T-cell (primary cell): Measurements from ENCODE around the gene ARPP21. TPM values are rescaled to one million over a fixed set of nuclear protein-coding genes. Genes with fewer than 3 reads are reported as not detected.

Experiments used
- ATAC-seq, 4 experiments: fragments of 200-7000 bp in 3 of 4; fragments of 150-1000 bp in 1 of 4; cut with Tn5 transposase; replicated peaks in 1 of 4; 1 replicate in 3 of 4; 2 replicates in 1 of 4; pipeline ENCODE4 v1.10.0; 2021; ENCODE audit warnings: moderate library complexity in 3 of 4, mild to moderate bottlenecking in 2 of 4, moderate number of reproducible peaks in 1 of 4
- CTCF ChIA-PET, 2 donors: fragments of 300-600 bp; sonication (Branson Sonifier 250); formaldehyde crosslinking; loops; one replicate each; lab custom pipeline; 2022; ENCODE audit warnings: antibody characterized with exemption in 2 of 2; lab: Charles Lee
- POLR2A ChIA-PET, 2 donors: fragments of 300-600 bp; sonication (Branson Sonifier 250); formaldehyde crosslinking; loops; one replicate each; lab custom pipeline; 2022; ENCODE audit warnings: antibody characterized with exemption in 2 of 2; lab: Charles Lee
- DNase-seq, 35 experiments: peaks; one replicate each; pipeline versions ENCODE4 v3.0.0 to v3.0.0-alpha.2; 2013 to 2023
- H3K27ac ChIP-seq: one replicate; pipeline ENCODE4 v1.5.1; 2013; ENCODE audit warnings: low read length
- H3K27me3 ChIP-seq, 2 experiments: replicated peaks in 1 of 2; 1 replicate in 1 of 2; 2 replicates in 1 of 2; pipeline versions ENCODE4 v1.6.1 to v1.7.0; 2013; ENCODE audit warnings: low read length in 1 of 2, mixed read lengths in 1 of 2; ENCODE audit not compliant: control insufficient read depth in 2 of 2, insufficient read depth in 2 of 2; ENCODE audit errors: extremely low read depth in 1 of 2
- H3K36me3 ChIP-seq, 2 donors: 1 replicate in 1 of 2; 2 replicates in 1 of 2; pipeline versions ENCODE4 v1.6.1 to v1.7.0; 2013; ENCODE audit warnings: low read length in 1 of 2; ENCODE audit not compliant: control insufficient read depth in 2 of 2, insufficient read depth in 1 of 2; ENCODE audit errors: extremely low read depth in 1 of 2
- H3K4me1 ChIP-seq, 2 experiments: 1 replicate in 1 of 2; 2 replicates in 1 of 2; pipeline versions ENCODE4 v1.6.1 to v1.7.0; 2013; ENCODE audit warnings: low read length in 2 of 2, mixed read lengths in 1 of 2; ENCODE audit not compliant: insufficient read depth in 2 of 2, control insufficient read depth in 1 of 2; ENCODE audit errors: extremely low read depth in 1 of 2
- H3K4me3 ChIP-seq, 2 donors: 1 replicate in 1 of 2; 2 replicates in 1 of 2; pipeline versions ENCODE4 v1.5.1 to v1.7.0; 2013; ENCODE audit warnings: mild to moderate bottlenecking in 2 of 2, low read length in 1 of 2, moderate library complexity in 1 of 2; ENCODE audit not compliant: control insufficient read depth in 1 of 2; ENCODE audit errors: extremely low read depth in 1 of 2
- H3K9me3 ChIP-seq: 2 replicates; pipeline ENCODE4 v1.7.0; 2013
- H3K27ac Mint-ChIP-seq, 2 donors: one replicate each; pipeline ENCODE4 v1.8.0; 2020 to 2021; ENCODE audit warnings: mild to moderate bottlenecking in 2 of 2, mixed read lengths in 2 of 2
- H3K27me3 Mint-ChIP-seq, 2 donors: one replicate each; pipeline ENCODE4 v1.8.0; 2021 to 2022; ENCODE audit warnings: mixed read lengths in 2 of 2
- H3K36me3 Mint-ChIP-seq: one replicate; pipeline ENCODE4 v1.8.0; 2021; ENCODE audit warnings: mixed read lengths
- H3K4me1 Mint-ChIP-seq, 3 donors: one replicate each; pipeline ENCODE4 v1.8.0; 2020 to 2022; ENCODE audit warnings: mixed read lengths in 3 of 3, mild to moderate bottlenecking in 1 of 3
- H3K4me3 Mint-ChIP-seq, 3 donors: one replicate each; pipeline ENCODE4 v1.8.0; 2020 to 2022; ENCODE audit warnings: mild to moderate bottlenecking in 3 of 3, mixed read lengths in 3 of 3, moderate library complexity in 3 of 3
- H3K9me3 Mint-ChIP-seq, 3 donors: one replicate each; pipeline ENCODE4 v1.8.0; 2020 to 2022; ENCODE audit warnings: mixed read lengths in 3 of 3
- WGBS: methylation state at CpG from one replicate; pipeline ENCODE4 v1.1.5; 2013; ENCODE audit warnings: missing lambda C conversion rate; ENCODE audit not compliant: insufficient coverage; 5-methylcytosine and 5-hydroxymethylcytosine counted together
- total RNA-seq, 35 experiments: library from RNA in 6 of 35; stranded (reverse) in 6 of 35; fragments of 120-200 nt in 1 of 35; gene quantifications; one replicate each; pipeline versions ENCODE4 v1.2.1 to v1.2.4 and lab custom pipeline; 2013 to 2026

The ARPP21 gene
- total RNA-seq, 5 donors from 2014 or later (not counting 1 experiment from before 2014, with no cell fraction given), result not detected

GRCh38 chr3:35772381-35773015, 133.2 kb downstream of the ARPP21 start:
- H3K4me3 ChIP-seq, result no peak overlapping the region

GRCh38 chr3:35773417-35773816, 134.1 kb downstream of the ARPP21 start:
- Histone ChIP-seq H3K27ac (no peak overlapping the region), H3K27me3 (no peaks in the 10 kb centered on the region), H3K4me3 (no peak overlapping the region), H3K9me3 (no peaks in the 10 kb centered on the region), H3K36me3 (no peaks in the 10 kb centered on the region), H3K4me1 (no peaks in the 10 kb centered on the region)
- WGBS, result no CpG with 5 or more reads among the region's 1 CpG
- no peak overlapping the region for H3K4me3 Mint-ChIP-seq
- DNase-seq (no peak), ATAC-seq (no peak)
- no peaks in the 10 kb centered on the region for H3K4me1 Mint-ChIP-seq
- POLR2A ChIA-PET, result no interaction called here
- H3K9me3 Mint-ChIP-seq, result no peaks in the 10 kb centered on the region
- CTCF ChIA-PET, result no interaction called here
- no peaks in the 10 kb centered on the region for H3K36me3 Mint-ChIP-seq
- H3K27ac Mint-ChIP-seq, result no peak overlapping the region
- no peaks in the 10 kb centered on the region for H3K27me3 Mint-ChIP-seq

More at GRCh38 chr3:35772381-35773015, 133.2 kb downstream of the ARPP21 start:
- no CpG with 5 or more reads among the region's 2 CpGs for WGBS
- ATAC-seq, result no peak
- Mint-ChIP-seq H3K4me3 (no peak overlapping the region), H3K27ac (no peak overlapping the region), H3K36me3 (no peaks in the 10 kb centered on the region), H3K9me3 (no peaks in the 10 kb centered on the region), H3K27me3 (no peaks in the 10 kb centered on the region), H3K4me1 (no peaks in the 10 kb centered on the region)
- no peak for DNase-seq
- POLR2A ChIA-PET, result no interaction called here
- H3K36me3 ChIP-seq, result no peaks in the 10 kb centered on the region
- CTCF ChIA-PET, result no interaction called here
- H3K27ac ChIP-seq, result no peak overlapping the region
- no peaks in the 10 kb centered on the region for H3K4me1 ChIP-seq
- H3K9me3 ChIP-seq, result no peaks in the 10 kb centered on the region
- H3K27me3 ChIP-seq, result no peaks in the 10 kb centered on the region

GRCh38 chr3:35776346-35776745, 137.0 kb downstream of the ARPP21 start:
- Histone ChIP-seq H3K27me3 (no peaks in the 10 kb centered on the region), H3K36me3 (no peaks in the 10 kb centered on the region), H3K4me3 (no peak overlapping the region), H3K4me1 (no peaks in the 10 kb centered on the region), H3K27ac (no peak overlapping the region), H3K9me3 (no peaks in the 10 kb centered on the region)
- Mint-ChIP-seq H3K9me3 (no peaks in the 10 kb centered on the region), H3K27me3 (no peaks in the 10 kb centered on the region), H3K4me1 (no peaks in the 10 kb centered on the region), H3K4me3 (no peak overlapping the region), H3K27ac (no peak overlapping the region), H3K36me3 (no peaks in the 10 kb centered on the region)
- ATAC-seq (no peak), DNase-seq (no peak)
- ChIA-PET CTCF (no interaction called here), POLR2A (no interaction called here)
- 37% methylated on average over 2 of the region's 2 CpGs for WGBS

- Mint-ChIP-seq H3K36me3 (no peaks in the 10 kb centered on the region), H3K9me3 (no peaks in the 10 kb centered on the region), H3K27ac (no peak overlapping the region), H3K27me3 (no peaks in the 10 kb centered on the region), H3K4me1 (no peaks in the 10 kb centered on the region), H3K4me3 (no peak overlapping the region)
- Histone ChIP-seq H3K4me1 (no peaks in the 10 kb centered on the region), H3K9me3 (no peaks in the 10 kb centered on the region), H3K4me3 (no peak overlapping the region), H3K27me3 (no peaks in the 10 kb centered on the region), H3K27ac (no peak overlapping the region), H3K36me3 (no peaks in the 10 kb centered on the region)
- DNase-seq (no peak), ATAC-seq (no peak)
- no CpG with 5 or more reads among the region's 2 CpGs for WGBS
- CTCF ChIA-PET, result interaction anchor here in 1 of 2 donors (0.6 kb wide), 1 partner anchor 804 kb away, joined by 3 read pairs; no protein-coding TSS in a partner anchor
- POLR2A ChIA-PET, result no interaction called here
Observed at GRCh38 chr3:35777065-35777464, 137.7 kb downstream of the ARPP21 start.

GRCh38 chr3:35777563-35778554, 138.5 kb downstream of the ARPP21 start:
- H3K27me3 Mint-ChIP-seq, result no peaks in the 10 kb centered on the region
- no peak overlapping the region for H3K27ac Mint-ChIP-seq
- Histone ChIP-seq H3K9me3 (no peaks in the 10 kb centered on the region), H3K27ac (no peak overlapping the region), H3K27me3 (no peaks in the 10 kb centered on the region), H3K4me1 (no peaks in the 10 kb centered on the region), H3K4me3 (no peak overlapping the region), H3K36me3 (no peaks in the 10 kb centered on the region)
- no peak for DNase-seq
- POLR2A ChIA-PET, result no interaction called here
- H3K36me3 Mint-ChIP-seq, result no peaks in the 10 kb centered on the region
- no peaks in the 10 kb centered on the region for H3K4me1 Mint-ChIP-seq
- WGBS, result 33% methylated on average over 1 of the region's 4 CpGs
- no peak for ATAC-seq
- no peak overlapping the region for H3K4me3 Mint-ChIP-seq
- CTCF ChIA-PET, result interaction anchor here in 1 of 2 donors (0.6 kb wide), 1 partner anchor 803 kb away, joined by 3 read pairs; no protein-coding TSS in a partner anchor
- H3K9me3 Mint-ChIP-seq, result no peaks in the 10 kb centered on the region

GRCh38 chr3:35779611-35780010, 140.3 kb downstream of the ARPP21 start:
- H3K27me3 Mint-ChIP-seq, result no peaks in the 10 kb centered on the region
- CTCF ChIA-PET, result no interaction called here

More at GRCh38 chr3:35779611-35780010, 140.3 kb downstream of the ARPP21 start:
- Mint-ChIP-seq H3K4me3 (no peak overlapping the region), H3K27ac (no peak overlapping the region), H3K9me3 (no peaks in the 10 kb centered on the region), H3K4me1 (no peaks in the 10 kb centered on the region), H3K36me3 (no peaks in the 10 kb centered on the region)
- DNase-seq (no peak), ATAC-seq (no peak)
- H3K36me3 ChIP-seq, result no peaks in the 10 kb centered on the region
- POLR2A ChIA-PET, result no interaction called here
- H3K27me3 ChIP-seq, result no peaks in the 10 kb centered on the region
- H3K27ac ChIP-seq, result no peak overlapping the region
- no peak overlapping the region for H3K4me3 ChIP-seq
- no peaks in the 10 kb centered on the region for H3K9me3 ChIP-seq
- no peaks in the 10 kb centered on the region for H3K4me1 ChIP-seq
